NCI-H2227 (cell line): ENCODE results near the gene LIPE.

Experiments used
- DNase-seq: peaks from one replicate; lab custom pipeline; 2025; ENCODE audit not compliant: unreplicated experiment; lab: John Stamatoyannopoulos, UW

LIPE gene

DNA sequence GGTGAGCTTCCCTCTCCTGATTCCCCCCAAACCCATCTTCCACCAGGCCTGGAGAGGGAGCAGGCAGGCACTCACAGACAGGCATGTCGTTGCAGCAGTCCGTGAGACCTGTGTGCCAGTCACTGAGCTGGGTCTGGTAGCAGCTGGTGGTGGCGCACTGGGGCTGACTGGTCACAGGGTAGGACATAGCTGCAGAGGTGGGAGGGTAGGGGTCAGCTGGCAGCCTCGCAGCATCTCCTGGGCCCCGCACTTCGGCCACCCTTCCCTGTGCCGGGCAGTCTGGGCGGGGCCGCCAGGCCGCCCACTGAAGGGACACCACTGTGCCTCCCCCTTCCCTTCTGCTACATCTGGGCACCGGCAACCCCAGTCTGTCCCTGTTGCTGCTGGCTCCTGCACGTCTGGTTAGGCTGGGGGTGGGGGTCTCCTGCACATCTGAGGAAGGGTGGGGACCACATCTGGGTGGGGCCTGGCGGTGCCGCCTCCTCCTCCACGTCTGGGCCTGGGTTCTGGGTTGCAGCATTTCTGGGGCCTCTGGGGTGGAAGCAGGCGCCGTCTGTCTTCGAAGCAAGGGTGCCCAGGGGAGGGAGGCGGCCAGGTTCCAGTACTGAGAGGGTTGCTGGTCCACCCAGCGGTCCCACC, 38.2 kb downstream of the LIPE start:
- no peak for DNase-seq

DNA sequence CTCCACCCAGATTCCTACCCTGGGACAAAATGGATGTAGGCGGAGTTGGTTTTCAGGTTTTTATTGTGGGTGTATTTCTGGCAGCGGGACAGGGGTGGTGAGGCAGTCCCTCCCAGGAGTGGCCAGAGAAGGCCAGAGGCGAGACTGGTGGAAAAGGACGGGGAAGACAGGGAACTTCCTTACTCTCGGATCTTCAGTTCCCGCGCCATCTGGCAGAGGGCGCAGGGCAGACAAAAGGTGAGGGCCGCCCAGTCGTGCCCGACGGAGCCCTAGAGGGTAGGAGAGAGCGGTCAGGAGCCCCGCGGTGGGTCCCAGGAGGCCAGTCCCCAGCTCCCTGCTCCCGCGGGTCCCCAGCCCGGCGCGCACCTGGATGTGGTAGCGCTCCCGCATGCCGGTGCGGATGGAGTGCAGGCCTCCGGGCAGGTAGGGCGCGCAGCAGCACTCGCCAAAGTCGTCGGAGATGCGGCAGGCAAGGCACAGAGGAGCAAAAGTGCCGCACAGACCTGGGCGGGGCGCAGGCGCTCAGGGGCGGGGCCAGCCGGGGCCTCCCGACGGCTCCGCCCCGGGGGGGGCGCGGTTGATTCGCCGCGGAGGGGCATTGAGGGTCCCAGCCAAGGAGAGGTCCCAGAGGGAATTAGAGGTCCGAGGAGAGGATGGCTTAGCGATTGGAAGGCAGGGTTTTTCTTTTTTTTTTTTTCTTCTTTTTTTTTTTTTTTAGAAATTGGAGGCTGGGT, 40.0 kb downstream of the LIPE start:
- peak; percentile 95 for DNase-seq

DNA sequence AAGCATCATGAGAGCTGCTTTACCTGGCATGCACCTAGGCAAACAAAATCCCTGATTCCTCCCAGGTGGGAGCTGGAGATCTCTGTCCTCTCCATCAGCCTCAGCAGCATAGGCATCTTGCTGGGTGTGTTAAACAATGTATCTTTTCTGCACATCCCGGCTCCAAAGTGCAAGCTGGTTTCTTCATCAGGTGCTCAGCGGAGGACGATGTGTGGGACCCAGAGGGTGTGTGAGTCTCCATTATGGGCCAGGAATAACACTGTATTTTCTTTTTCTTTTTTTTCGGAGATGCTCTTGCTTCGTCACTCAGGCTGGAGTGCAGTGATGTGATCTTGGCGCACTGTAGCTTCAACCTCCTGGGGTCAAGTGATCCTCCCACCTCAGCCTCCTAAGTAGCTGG, 47.0 kb downstream of the LIPE start:
- DNase-seq, result no peak

DNA sequence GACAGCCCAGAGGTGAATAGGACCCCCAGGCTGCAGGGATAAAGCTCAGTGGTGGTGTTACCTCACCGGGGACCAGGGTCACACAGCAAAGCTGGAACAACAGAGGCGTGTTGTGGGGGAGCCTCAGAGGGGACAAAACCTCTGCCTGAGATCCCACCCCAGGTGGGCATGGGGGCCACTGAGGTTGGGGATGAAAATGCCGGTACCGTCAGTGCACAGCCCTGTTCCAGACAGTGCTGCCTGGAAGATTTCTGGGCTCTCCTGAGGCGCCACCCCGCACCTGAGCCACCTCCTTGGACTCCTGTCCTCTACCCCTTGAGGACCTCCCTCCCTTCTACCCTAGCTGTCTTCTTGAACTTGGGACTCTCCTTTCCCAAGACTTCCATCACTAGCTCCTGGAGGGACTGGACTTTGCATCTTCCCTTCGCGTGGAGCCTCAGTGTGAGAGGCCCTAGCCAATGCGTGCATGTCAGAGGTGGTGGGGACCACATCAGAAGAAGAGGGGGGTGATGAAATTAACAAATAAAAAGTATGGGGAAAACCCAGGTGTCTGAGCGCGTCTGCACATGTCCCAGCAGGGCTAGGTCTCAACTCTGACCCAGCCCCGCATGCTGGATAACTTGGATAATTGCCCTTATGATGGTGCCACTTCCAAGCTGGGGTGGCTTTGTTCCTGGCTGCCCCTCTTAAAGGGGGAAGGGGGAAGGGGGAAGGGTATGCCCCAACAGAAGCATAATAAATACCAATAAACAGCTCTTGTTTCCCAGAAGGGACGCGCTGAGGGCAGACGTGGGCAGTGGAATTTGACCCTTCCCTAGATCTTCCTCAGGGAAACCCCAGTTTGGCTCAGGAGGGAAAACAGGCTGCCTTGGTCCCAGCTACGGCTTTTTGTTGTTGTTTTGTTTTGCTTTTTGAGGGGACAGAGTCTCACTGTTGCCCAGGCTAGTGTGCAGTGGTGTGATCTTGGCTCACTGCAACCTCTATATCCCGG, 48.7 kb downstream of the LIPE start:
- DNase-seq, result no peak

DNA sequence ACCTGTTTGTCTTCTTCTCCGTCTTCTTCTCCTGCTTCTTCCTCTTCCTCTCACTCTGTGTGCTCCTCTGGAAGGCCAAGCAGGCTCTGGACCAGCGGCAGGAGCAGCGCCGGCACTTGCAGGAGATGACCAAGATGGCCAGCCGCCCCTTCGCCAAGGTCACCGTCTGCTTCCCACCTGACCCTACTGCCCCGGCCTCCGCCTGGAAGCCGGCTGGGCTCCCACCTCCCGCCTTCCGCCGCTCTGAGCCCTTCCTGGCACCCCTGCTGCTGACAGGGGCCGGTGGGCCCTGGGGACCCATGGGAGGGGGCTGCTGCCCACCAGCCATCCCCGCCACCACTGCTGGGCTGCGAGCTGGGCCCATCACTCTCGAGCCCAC, 51.0 kb downstream of the LIPE start:
- no peak for DNase-seq

DNA sequence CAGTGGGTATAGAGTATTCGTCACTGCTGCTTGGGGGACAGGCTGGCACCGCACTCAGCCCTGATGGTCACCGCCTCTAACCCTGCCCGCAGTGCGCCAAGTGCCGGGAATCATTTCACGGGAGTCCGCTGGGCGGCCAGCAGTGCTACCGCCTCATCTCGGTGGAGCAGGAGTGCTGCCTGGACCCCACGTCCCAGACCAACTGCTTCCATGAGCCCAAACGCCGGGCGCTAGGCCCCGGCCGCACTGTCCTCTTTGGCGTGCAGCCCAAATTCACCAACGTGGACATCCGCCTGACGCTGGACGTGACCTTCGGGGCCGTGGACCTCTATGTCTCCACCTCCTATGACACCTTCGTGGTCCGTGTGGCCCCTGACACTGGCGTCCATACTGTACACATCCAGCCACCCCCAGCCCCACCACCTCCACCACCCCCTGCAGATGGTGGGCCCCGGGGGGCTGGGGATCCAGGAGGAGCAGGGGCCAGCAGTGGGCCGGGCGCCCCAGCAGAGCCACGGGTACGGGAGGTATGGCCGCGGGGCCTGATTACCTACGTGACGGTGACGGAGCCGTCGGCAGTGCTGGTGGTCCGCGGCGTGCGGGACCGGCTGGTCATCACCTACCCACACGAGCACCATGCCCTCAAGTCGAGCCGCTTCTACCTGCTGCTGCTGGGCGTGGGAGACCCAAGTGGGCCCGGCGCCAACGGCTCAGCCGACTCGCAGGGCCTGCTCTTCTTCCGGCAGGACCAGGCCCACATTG, 51.6 kb downstream of the LIPE start:
- DNase-seq, result no peak

DNA sequence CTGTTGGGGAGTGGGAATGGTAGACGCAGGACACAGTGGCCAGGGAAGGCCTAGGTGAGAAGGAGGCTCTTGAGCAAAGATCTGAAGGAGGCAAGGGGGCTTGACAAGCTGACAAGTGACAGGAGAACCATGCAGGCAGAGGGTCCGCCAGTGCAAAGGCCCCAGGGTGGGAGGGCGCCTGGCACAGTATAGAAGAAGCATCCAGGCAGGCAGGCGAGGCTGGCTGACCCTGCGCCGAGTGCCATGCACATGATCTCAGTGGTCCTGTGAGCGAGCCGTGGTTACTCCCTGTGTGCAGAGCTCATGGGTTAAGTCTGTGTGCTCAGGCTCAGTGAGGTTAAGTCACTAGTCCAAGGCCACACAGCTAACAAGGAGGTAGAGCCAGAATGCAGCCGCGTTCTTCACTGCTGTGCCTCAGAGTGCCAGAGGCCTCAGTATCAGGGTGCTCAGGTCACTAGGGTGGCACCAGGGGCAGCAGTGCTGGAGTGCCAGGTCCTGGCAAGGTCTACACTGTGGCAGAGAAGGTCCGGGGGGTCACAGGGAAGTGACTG, 52.3 kb downstream of the LIPE start:
- DNase-seq, result no peak

DNA sequence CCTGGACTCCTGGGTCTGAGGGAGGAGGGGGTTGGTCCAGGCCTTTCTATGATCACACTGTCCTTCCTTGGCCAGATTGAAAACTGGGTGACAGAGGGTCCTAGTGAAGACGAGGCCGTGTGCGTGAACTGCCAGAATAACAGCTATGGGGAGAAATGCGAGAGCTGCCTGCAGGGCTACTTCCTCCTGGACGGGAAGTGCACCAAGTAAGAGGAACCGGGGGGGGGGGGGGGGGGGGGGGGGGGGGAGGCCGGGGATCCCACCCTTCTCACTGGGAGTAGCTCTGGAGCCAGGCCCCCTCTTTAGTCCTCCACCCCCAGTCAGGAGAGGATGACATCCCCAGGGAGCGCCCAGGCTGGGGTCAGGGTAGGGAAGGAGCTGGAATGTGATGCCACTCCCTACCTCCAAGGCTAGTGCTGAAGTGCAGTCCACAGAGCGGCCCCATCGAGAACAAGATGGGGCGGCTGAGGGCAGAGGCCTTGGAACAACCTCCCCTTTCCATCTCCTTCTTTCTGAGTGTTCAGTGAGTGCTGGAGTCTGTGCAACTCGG, 56.5 kb downstream of the LIPE start:
- no peak for DNase-seq

DNA sequence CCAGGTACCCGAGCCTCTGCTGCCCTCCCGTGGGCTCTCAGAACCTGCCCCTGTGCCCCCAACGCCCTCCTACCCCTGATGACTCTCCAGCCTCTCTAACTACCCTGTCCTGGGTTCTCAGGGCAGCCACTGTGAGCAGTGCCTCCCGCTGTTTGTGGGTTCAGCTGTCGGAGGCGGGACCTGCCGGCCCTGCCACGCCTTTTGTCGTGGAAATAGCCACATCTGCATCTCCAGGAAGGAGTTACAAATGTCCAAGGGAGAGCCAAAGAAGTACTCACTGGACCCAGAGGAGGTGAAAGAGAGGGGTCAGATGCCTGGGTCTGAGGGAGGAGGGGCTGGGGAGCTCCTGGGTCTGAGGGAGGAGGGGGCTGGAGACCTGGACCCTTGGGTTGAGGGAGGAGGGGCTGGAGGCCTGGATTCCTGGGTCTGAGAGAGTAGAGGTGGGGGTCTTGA, 57.1 kb downstream of the LIPE start:
- DNase-seq, result no peak

DNA sequence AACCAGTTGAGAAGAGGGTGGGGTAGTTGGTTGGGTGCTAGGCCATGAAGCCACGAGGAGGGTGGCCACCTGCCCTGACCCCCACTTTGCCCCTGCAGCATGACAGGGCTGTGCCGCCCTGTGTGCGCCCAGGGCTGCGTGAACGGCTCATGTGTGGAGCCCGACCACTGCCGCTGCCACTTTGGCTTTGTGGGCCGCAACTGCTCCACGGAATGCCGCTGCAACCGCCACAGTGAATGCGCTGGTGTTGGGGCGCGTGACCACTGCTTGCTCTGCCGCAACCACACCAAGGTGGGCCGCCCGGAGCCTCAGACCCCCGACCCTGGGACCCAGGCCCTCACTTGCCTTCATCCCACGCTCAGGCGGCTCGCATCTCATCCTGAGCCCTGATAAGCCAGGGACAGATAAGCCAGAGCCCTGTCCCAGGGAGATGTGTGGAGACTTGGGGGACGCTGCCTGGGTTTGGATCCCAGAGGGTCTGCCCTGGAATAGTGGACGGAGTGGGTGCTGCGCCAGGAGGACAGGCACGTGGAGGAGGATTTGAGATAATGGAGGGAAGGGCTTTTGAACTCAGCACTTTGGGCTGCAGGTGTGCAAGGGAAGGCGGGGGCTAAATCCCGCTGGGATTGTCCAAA, 57.6 kb downstream of the LIPE start:
- DNase-seq, result no peak

DNA sequence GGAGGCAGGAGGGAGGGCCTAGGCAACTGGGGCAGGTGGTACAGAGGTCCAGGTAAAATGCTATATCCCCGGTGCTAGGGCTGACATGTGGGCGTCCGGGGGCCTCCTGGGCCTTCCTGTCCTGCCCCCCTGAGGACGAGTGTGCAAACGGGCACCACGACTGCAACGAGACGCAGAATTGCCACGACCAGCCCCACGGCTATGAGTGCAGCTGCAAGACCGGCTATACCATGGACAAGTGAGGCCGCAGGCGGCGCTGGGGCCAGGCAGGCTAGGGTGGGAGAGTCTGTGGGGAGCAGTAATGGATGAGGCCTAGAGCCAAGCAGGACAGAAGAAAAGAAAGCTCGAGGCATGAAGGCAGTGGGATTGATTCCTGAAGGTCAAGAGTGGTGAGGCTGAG, 58.4 kb downstream of the LIPE start:
- DNase-seq, result no peak

DNA sequence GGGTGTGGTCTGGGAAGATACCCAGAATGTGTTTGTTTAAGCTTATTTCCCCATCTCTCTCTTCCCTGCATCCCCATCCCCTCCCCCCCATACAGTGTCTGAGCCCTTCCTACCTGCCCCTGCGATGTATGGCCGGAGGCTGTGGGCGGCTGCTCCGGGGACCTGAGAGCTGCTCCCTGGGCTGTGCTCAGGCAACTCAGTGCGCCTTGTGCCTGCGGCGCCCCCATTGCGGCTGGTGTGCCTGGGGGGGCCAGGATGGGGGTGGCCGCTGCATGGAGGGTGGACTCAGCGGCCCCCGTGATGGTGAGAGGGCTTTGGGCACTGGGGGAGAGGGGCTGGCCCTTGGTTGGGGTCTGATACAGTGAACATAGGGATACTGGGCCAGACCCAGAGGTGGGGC, 58.8 kb downstream of the LIPE start:
- no peak for DNase-seq

DNA sequence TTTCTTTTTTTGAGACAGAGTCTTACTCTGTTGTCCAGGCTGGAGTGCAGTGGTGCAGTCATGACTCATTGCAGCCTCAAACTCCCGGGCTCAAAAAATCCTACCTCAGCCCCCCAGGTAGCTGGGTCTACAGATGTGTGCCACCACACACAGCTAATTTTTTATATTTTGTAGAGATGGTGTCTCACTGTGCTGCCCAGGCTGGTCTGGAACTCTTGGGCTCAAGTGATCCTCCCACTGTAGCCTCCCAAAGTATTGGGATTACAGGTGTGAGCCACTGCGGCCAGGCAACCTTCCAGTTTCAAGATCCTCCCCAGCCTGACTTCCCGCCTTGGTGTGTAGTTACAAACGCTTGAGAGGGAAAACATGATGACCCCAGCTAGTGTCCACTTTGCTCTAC, 59.3 kb downstream of the LIPE start:
- no peak for DNase-seq

DNA sequence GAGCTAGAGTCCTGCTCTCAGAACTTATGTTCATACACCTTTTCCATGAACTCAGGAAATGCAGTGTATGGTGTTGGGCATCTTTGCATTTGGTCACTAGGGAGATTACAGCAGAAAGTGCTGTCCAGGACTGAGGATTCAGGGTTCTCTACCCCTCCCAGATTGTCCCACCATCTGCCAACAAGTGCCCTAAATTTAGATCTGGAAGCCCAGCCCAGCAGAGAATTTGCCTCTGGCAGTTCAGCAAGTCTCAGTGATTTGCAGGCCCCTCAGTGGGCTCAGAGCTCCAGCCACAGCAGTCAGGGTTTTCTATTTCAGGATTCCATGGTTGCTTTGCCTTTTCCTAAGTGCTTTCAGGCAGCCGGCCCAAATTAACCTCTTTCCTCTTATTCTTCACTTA, 60.5 kb downstream of the LIPE start:
- no peak for DNase-seq

DNA sequence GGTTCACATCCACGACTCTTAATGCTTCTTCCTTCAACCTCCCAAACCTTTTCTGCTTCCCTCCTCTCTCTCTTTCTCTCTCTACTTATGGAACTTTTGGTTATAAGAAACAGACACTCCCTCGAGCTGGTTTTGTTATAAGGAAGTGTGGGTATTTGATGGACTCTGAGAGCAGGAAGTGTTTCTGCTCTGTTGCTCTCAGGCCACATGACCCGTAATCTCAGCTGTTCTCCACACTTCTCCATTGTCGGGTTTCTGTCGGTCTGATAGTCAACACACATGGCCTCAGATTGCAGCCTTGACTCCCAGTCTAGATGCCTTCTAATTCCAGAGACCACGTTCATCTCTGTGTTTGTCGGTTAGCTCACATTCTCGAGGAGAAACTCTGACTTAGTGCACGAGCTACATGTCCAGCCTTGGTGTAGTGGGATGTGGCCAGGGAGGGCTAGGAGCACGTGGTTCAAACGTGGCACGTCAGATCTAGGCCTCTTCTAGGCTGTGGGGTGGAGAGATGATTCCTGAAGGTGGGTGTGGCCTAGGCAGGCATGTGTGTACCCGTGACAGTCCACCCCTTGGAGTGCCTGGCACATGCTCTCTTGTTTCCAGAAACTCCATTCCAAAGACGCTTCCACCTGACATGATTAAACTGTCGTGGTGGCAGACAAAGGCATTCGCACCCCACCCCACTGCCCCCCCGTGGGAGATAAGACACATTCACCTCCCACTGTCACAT, 63.4 kb downstream of the LIPE start:
- no peak for DNase-seq

DNA sequence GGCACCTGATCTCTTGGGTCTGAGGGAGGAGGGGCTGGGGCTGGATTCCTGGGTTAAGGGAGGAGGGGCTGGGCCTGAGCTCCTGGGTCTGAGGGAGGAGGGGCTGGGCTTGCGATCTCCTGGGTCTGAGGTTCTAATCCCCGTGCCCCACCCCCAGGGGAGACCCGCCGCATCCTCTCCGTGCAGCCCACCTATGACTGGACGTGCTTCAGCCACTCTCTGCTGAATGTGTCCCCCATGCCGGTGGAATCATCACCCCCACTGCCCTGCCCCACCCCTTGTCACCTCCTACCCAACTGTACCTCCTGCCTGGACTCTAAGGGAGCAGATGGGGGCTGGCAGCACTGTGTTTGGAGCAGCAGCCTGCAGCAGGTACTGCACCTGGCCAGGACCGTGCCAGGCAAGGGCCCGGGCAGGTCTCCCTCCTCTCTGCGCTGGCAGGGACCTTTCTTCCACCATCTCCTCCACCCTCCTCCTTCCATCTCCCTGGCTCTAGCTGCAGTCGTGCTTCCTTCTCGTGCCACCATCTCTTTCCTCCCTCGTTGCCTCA, 64.2 kb downstream of the LIPE start:
- DNase-seq, result no peak

DNA sequence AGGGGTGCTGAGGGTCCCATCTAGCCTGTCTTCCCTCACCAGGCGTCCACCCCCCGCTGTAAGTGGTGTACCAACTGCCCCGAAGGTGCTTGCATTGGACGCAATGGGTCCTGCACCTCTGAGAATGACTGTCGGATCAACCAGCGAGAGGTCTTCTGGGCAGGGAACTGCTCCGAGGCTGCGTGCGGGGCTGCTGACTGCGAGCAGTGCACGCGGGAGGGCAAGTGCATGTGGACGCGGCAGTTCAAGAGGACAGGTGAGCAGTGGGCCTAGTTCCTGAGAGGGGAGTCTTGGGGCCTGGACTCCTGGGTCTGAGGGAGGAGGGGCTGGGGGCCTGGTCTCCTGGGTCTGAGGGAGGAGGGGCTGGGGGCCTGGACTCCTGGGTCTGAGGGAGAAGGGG, 64.8 kb downstream of the LIPE start:
- DNase-seq, result no peak

DNA sequence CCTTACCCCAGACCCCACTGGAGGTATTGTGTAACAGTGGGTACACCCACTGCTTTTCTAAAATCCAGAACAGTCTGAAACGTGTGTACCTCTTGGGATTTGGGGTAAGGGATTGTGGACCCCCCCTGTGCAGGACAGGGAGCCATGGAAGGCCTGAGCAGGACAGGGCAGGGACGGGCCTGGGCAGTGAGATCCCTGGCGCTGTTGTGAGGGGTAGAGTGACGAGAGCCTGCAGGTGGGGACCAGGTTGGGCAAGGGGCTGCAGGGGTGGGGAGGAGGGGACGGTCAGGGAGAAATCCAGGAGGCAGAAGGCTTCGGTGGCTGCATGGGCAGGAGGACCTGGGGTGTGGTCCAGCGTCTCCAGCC, 65.7 kb downstream of the LIPE start:
- no peak for DNase-seq
